GM19467 (cell line): ENCODE measurements around the gene TMEM200A.

Experiments used
- ATAC-seq: cut with Tn5 transposase; IDR thresholded peaks from one replicate; pipeline ENCODE4 v1.9.1; 2021; ENCODE audit warnings: mild to moderate bottlenecking, moderate library complexity; ENCODE audit not compliant: unreplicated experiment

The TMEM200A gene

GRCh38 chr6:130482645-130483390, 117.0 kb downstream of the TMEM200A start:
- ATAC-seq, result no peak

- ATAC-seq, result no peak
Measured at GRCh38 chr6:130485870-130486269, 120.1 kb downstream of the TMEM200A start.

GRCh38 chr6:130486417-130486816, 120.6 kb downstream of the TMEM200A start:
- ATAC-seq, result no peak

- no peak for ATAC-seq
Measured at GRCh38 chr6:130489514-130489913, 123.7 kb downstream of the TMEM200A start.
